ENCODE results near the gene METTL8. TPM values are rescaled to one million over a fixed set of nuclear protein-coding genes. Genes with fewer than 3 reads are reported as not detected.

The METTL8 gene
- total RNA-seq, 4 donors from 2014 or later, result 6.9 to 33.0 (median 17.7) TPM

- TF ChIP-seq POLR2A (IDR thresholded peaks at IDR 0.05), result no peak
- no peak for TF ChIP-seq CTCF (IDR thresholded peaks at IDR 0.05)
- Histone ChIP-seq H3K4me3 (no peak overlapping the region), H3K36me3 (no peaks in the 10 kb centered on the region), H3K27me3 (no peaks in the 10 kb centered on the region), H3K4me1 (no peaks in the 10 kb centered on the region), H3K9me3 (no peaks in the 10 kb centered on the region), H3K27ac (no peak overlapping the region)
- no peak for DNase-seq
- intact Hi-C loops (cut with DNase I; ENCODE audit: low total_unique reads), result no loop called here
Measured at GRCh38 chr2:171391532-171391931, 42.3 kb downstream of the METTL8 start.

GRCh38 chr2:171390941-171391516 is 42.8 kb downstream of the METTL8 start:
- intact Hi-C loops (cut with DNase I; ENCODE audit: low total_unique reads), result no loop called here
- no peak overlapping the region for H3K27ac ChIP-seq

GRCh38 chr2:171389780-171390179 is 44.0 kb downstream of the METTL8 start:
- no peak overlapping the region for H3K27ac ChIP-seq
- TF ChIP-seq POLR2A (IDR thresholded peaks at IDR 0.05) (no peak), CTCF (IDR thresholded peaks at IDR 0.05) (no peak)
- no peaks in the 10 kb centered on the region for H3K36me3 ChIP-seq
- DNase-seq, result no peak
- no peaks in the 10 kb centered on the region for H3K27me3 ChIP-seq
- intact Hi-C loops (cut with DNase I; ENCODE audit: low total_unique reads), result no loop called here
- no peak overlapping the region for H3K4me3 ChIP-seq
- no peaks in the 10 kb centered on the region for H3K9me3 ChIP-seq
- H3K4me1 ChIP-seq, result no peaks in the 10 kb centered on the region

More at GRCh38 chr2:171390941-171391516, 42.8 kb downstream of the METTL8 start:
- Histone ChIP-seq H3K9me3 (no peaks in the 10 kb centered on the region), H3K27me3 (no peaks in the 10 kb centered on the region), H3K36me3 (no peaks in the 10 kb centered on the region), H3K4me1 (no peaks in the 10 kb centered on the region), H3K4me3 (no peak overlapping the region)
- DNase-seq, result no peak
- TF ChIP-seq CTCF (IDR thresholded peaks at IDR 0.05) (no peak), POLR2A (IDR thresholded peaks at IDR 0.05) (no peak)

GRCh38 chr2:171389325-171389724 is 44.5 kb downstream of the METTL8 start:
- DNase-seq, result no peak
- Histone ChIP-seq H3K27me3 (no peaks in the 10 kb centered on the region), H3K36me3 (no peaks in the 10 kb centered on the region), H3K27ac (no peak overlapping the region), H3K9me3 (no peaks in the 10 kb centered on the region), H3K4me3 (no peak overlapping the region), H3K4me1 (no peaks in the 10 kb centered on the region)
- intact Hi-C loops (cut with DNase I; ENCODE audit: low total_unique reads), result no loop called here
- TF ChIP-seq CTCF (IDR thresholded peaks at IDR 0.05) (no peak), POLR2A (IDR thresholded peaks at IDR 0.05) (no peak)

GRCh38 chr2:171387052-171387451 is 46.7 kb downstream of the METTL8 start:
- DNase-seq, result no peak
- TF ChIP-seq CTCF (IDR thresholded peaks at IDR 0.05) (no peak), POLR2A (IDR thresholded peaks at IDR 0.05) (no peak)
- Histone ChIP-seq H3K9me3 (no peaks in the 10 kb centered on the region), H3K36me3 (no peaks in the 10 kb centered on the region), H3K4me3 (no peak overlapping the region), H3K27ac (no peak overlapping the region), H3K27me3 (no peaks in the 10 kb centered on the region), H3K4me1 (no peaks in the 10 kb centered on the region)
- intact Hi-C loops (cut with DNase I; ENCODE audit: low total_unique reads), result no loop called here

Measured in uterus (tissue), 4 donors.